ENCODE measurements around the gene STRIT1. TPM values are rescaled to one million over a fixed set of nuclear protein-coding genes. Genes with fewer than 3 reads are reported as not detected.
A peak's percentile ranks its signal among the peaks of the same experiment; 100 is the strongest.

Gene STRIT1
- total RNA-seq, 1 donor from 2014 or later, result not detected

- no peak overlapping the region for H3K9ac ChIP-seq (ENCODE audit: low read length)
- Mint-ChIP-seq H3K36me3 (ENCODE audit: low read depth, unreplicated experiment) (no peaks in the 10 kb centered on the region), H3K4me1 (ENCODE audit: low read depth, unreplicated experiment) (peaks cover 4% of the 10 kb centered on the region), H3K27ac (ENCODE audit: unreplicated experiment) (no peak overlapping the region), H3K27me3 (ENCODE audit: low read depth, unreplicated experiment) (no peaks in the 10 kb centered on the region), H3K4me3 (ENCODE audit: unreplicated experiment) (no peak overlapping the region), H3K9me3 (ENCODE audit: unreplicated experiment) (no peaks in the 10 kb centered on the region)
- no peaks in the 10 kb centered on the region for H3K9me3 ChIP-seq (ENCODE audit: insufficient read depth, low read depth, low read length)
- no peak overlapping the region for H3K27ac ChIP-seq (ENCODE audit: low read depth, low read length)
- no peak overlapping the region for H2AFZ ChIP-seq (ENCODE audit: low read depth, low read length)
- H4K20me1 ChIP-seq (ENCODE audit: insufficient read depth, low read length), result no peaks in the 10 kb centered on the region
- no peaks in the 10 kb centered on the region for H3K4me1 ChIP-seq (ENCODE audit: insufficient read depth, low read length)
- DNase-seq (ENCODE audit: low read depth), result peak; percentile 10
- H3K4me2 ChIP-seq (ENCODE audit: low read length), result no peak overlapping the region
- no peaks in the 10 kb centered on the region for H3K36me3 ChIP-seq (ENCODE audit: insufficient read depth, low read length)
- no peak overlapping the region for H3K4me3 ChIP-seq (ENCODE audit: insufficient read depth, low read depth, low read length)
- no peak for TF ChIP-seq CTCF (IDR thresholded peaks at IDR 0.05; ENCODE audit: insufficient read depth, low read depth, low read length)
- no peak for TF ChIP-seq EZH2 (IDR thresholded peaks at IDR 0.05; ENCODE audit: insufficient read depth, low read length)
- no peaks in the 10 kb centered on the region for H3K27me3 ChIP-seq (ENCODE audit: insufficient read depth, low read length)
- H3K79me2 ChIP-seq (ENCODE audit: insufficient read depth, low read length), result no peaks in the 10 kb centered on the region
- no peak for FAIRE-seq
Observed at GRCh38 chr3:155308831-155309230, 15.3 kb upstream of the STRIT1 start.

GRCh38 chr3:155307183-155307582 lies 13.7 kb upstream of the STRIT1 start:
- Histone ChIP-seq H3K27ac (ENCODE audit: low read depth, low read length) (no peak overlapping the region), H2AFZ (ENCODE audit: low read depth, low read length) (no peak overlapping the region), H3K9ac (ENCODE audit: low read length) (no peak overlapping the region), H3K27me3 (ENCODE audit: insufficient read depth, low read length) (no peaks in the 10 kb centered on the region), H3K79me2 (ENCODE audit: insufficient read depth, low read length) (no peaks in the 10 kb centered on the region), H3K4me2 (ENCODE audit: low read length) (no peak overlapping the region), H3K9me3 (ENCODE audit: insufficient read depth, low read depth, low read length) (no peaks in the 10 kb centered on the region), H3K4me3 (ENCODE audit: insufficient read depth, low read depth, low read length) (no peak overlapping the region), H3K36me3 (ENCODE audit: insufficient read depth, low read length) (no peaks in the 10 kb centered on the region), H4K20me1 (ENCODE audit: insufficient read depth, low read length) (no peaks in the 10 kb centered on the region), H3K4me1 (ENCODE audit: insufficient read depth, low read length) (no peaks in the 10 kb centered on the region)
- FAIRE-seq (no peak), DNase-seq (ENCODE audit: low read depth) (no peak)
- Mint-ChIP-seq H3K9me3 (ENCODE audit: unreplicated experiment) (no peaks in the 10 kb centered on the region), H3K27ac (ENCODE audit: unreplicated experiment) (no peak overlapping the region), H3K27me3 (ENCODE audit: low read depth, unreplicated experiment) (no peaks in the 10 kb centered on the region), H3K4me3 (ENCODE audit: unreplicated experiment) (no peak overlapping the region), H3K4me1 (ENCODE audit: low read depth, unreplicated experiment) (peaks cover 17% of the 10 kb centered on the region), H3K36me3 (ENCODE audit: low read depth, unreplicated experiment) (no peaks in the 10 kb centered on the region)
- TF ChIP-seq CTCF (IDR thresholded peaks at IDR 0.05; ENCODE audit: insufficient read depth, low read depth, low read length) (no peak), EZH2 (IDR thresholded peaks at IDR 0.05; ENCODE audit: insufficient read depth, low read length) (no peak)

- TF ChIP-seq EZH2 (IDR thresholded peaks at IDR 0.05; ENCODE audit: insufficient read depth, low read length) (no peak), CTCF (IDR thresholded peaks at IDR 0.05; ENCODE audit: insufficient read depth, low read depth, low read length) (no peak)
- no peaks in the 10 kb centered on the region for H3K36me3 ChIP-seq (ENCODE audit: insufficient read depth, low read length)
- Mint-ChIP-seq H3K27ac (ENCODE audit: unreplicated experiment) (no peak overlapping the region), H3K27me3 (ENCODE audit: low read depth, unreplicated experiment) (no peaks in the 10 kb centered on the region), H3K9me3 (ENCODE audit: unreplicated experiment) (peaks cover 3% of the 10 kb centered on the region), H3K36me3 (ENCODE audit: low read depth, unreplicated experiment) (no peaks in the 10 kb centered on the region), H3K4me1 (ENCODE audit: low read depth, unreplicated experiment) (peaks cover 17% of the 10 kb centered on the region), H3K4me3 (ENCODE audit: unreplicated experiment) (no peak overlapping the region)
- no peaks in the 10 kb centered on the region for H3K9me3 ChIP-seq (ENCODE audit: insufficient read depth, low read depth, low read length)
- H3K27me3 ChIP-seq (ENCODE audit: insufficient read depth, low read length), result no peaks in the 10 kb centered on the region
- no peak overlapping the region for H3K4me2 ChIP-seq (ENCODE audit: low read length)
- no peaks in the 10 kb centered on the region for H4K20me1 ChIP-seq (ENCODE audit: insufficient read depth, low read length)
- H3K27ac ChIP-seq (ENCODE audit: low read depth, low read length), result no peak overlapping the region
- no peaks in the 10 kb centered on the region for H3K4me1 ChIP-seq (ENCODE audit: insufficient read depth, low read length)
- H3K79me2 ChIP-seq (ENCODE audit: insufficient read depth, low read length), result no peaks in the 10 kb centered on the region
- no peak overlapping the region for H3K4me3 ChIP-seq (ENCODE audit: insufficient read depth, low read depth, low read length)
- no peak overlapping the region for H2AFZ ChIP-seq (ENCODE audit: low read depth, low read length)
- no peak for DNase-seq (ENCODE audit: low read depth)
- no peak overlapping the region for H3K9ac ChIP-seq (ENCODE audit: low read length)
- FAIRE-seq, result no peak
Observed at GRCh38 chr3:155304394-155304793, 10.9 kb upstream of the STRIT1 start.

All from astrocyte (in vitro differentiated cells and primary cell).